Common myeloid progenitor, CD34-positive (primary cell): ENCODE measurements around the gene TUBB8B.
"Not testable (repeated sequence)": the region's sequence is repeated elsewhere in the genome, so short reads cannot be mapped to it uniquely, and the experiment has no call there.

Experiments used
- CTCF ChIA-PET: fragments of 350-600 bp; sonication (Branson Sonifier 250); formaldehyde crosslinking; loops from one replicate; lab custom pipeline; 2021; ENCODE audit warnings: antibody characterized with exemption; lab: Charles Lee
- POLR2A ChIA-PET: fragments of 350-600 bp; sonication (Branson Sonifier 250); formaldehyde crosslinking; loops from one replicate; lab custom pipeline; 2021; ENCODE audit warnings: antibody characterized with exemption; lab: Charles Lee
- DNase-seq, 3 donors: peaks; one replicate each; pipeline versions ENCODE4 v3.0.0 to v3.0.0-alpha.2; 2013
- H3K27ac ChIP-seq, 2 experiments: 1 replicate in 1 of 2; 2 replicates in 1 of 2; pipeline ENCODE4 v1.7.0; 2013; ENCODE audit warnings: inconsistent platforms in 2 of 2, low read length in 2 of 2, mild to moderate bottlenecking in 2 of 2, low read depth in 1 of 2, moderate library complexity in 1 of 2; ENCODE audit not compliant: severe bottlenecking in 2 of 2, insufficient read depth in 1 of 2, poor library complexity in 1 of 2
- H3K27me3 ChIP-seq, 5 experiments: replicated peaks in 2 of 5; 1 replicate in 3 of 5; 2 replicates in 2 of 5; pipeline versions ENCODE4 v1.6.1 to v1.7.0; 2013; ENCODE audit warnings: low read length in 4 of 5, mild to moderate bottlenecking in 2 of 5, moderate library complexity in 2 of 5, inconsistent platforms in 1 of 5; ENCODE audit not compliant: insufficient read depth in 5 of 5, control insufficient read depth in 4 of 5
- H3K36me3 ChIP-seq, 4 experiments: 1 replicate in 2 of 4; 2 replicates in 2 of 4; pipeline versions ENCODE4 v1.6.1 to v1.7.0; 2013; ENCODE audit warnings: low read length in 3 of 4, control low read depth in 1 of 4, mild to moderate bottlenecking in 1 of 4; ENCODE audit not compliant: control insufficient read depth in 4 of 4, insufficient read depth in 4 of 4
- H3K4me1 ChIP-seq, 4 experiments: 1 replicate in 3 of 4; 2 replicates in 1 of 4; pipeline versions ENCODE4 v1.6.1 to v1.7.1; 2013; ENCODE audit warnings: low read length in 3 of 4, mild to moderate bottlenecking in 3 of 4, control low read depth in 1 of 4, inconsistent platforms in 1 of 4, moderate library complexity in 1 of 4; ENCODE audit not compliant: control insufficient read depth in 4 of 4, insufficient read depth in 4 of 4; ENCODE audit errors: control extremely low read depth in 1 of 4
- H3K4me3 ChIP-seq, 7 experiments: 1 replicate in 4 of 7; 2 replicates in 3 of 7; pipeline versions ENCODE4 v1.5.1 to v1.7.0; 2013; ENCODE audit warnings: mild to moderate bottlenecking in 7 of 7, low read length in 6 of 7, moderate library complexity in 6 of 7, inconsistent platforms in 2 of 7, low read depth in 2 of 7, control low read depth in 1 of 7; ENCODE audit not compliant: insufficient read depth in 4 of 7, control insufficient read depth in 1 of 7; ENCODE audit errors: extremely low read depth in 1 of 7
- H3K9me3 ChIP-seq, 5 experiments: 1 replicate in 4 of 5; 2 replicates in 1 of 5; pipeline versions ENCODE4 v1.6.1 to v1.7.1; 2013; ENCODE audit warnings: low read length in 4 of 5, mild to moderate bottlenecking in 2 of 5, inconsistent platforms in 1 of 5, low read depth in 1 of 5, moderate library complexity in 1 of 5; ENCODE audit not compliant: control insufficient read depth in 4 of 5, insufficient read depth in 2 of 5; ENCODE audit errors: control extremely low read depth in 1 of 5
- WGBS: methylation state at CpG from one replicate; pipeline ENCODE4 v1.1.5; 2013; ENCODE audit not compliant: insufficient coverage; 5-methylcytosine and 5-hydroxymethylcytosine counted together

TUBB8B gene

GRCh38 chr18:90396-91193, 41.2 kb upstream of the TUBB8B start:
- H3K36me3 ChIP-seq, DNase-seq, H3K27ac ChIP-seq, H3K4me3 ChIP-seq, H3K27me3 ChIP-seq, H3K4me1 ChIP-seq, CTCF ChIA-PET, POLR2A ChIA-PET, H3K9me3 ChIP-seq: not testable (repeated sequence)
- WGBS, result 90% methylated on average over 10 of the region's 17 CpGs

- DNase-seq, H3K27me3 ChIP-seq, CTCF ChIA-PET, H3K36me3 ChIP-seq, H3K4me3 ChIP-seq, H3K4me1 ChIP-seq, H3K9me3 ChIP-seq, H3K27ac ChIP-seq, POLR2A ChIA-PET: not testable (repeated sequence)
- 89% methylated on average over 3 of the region's 6 CpGs for WGBS
Observed at GRCh38 chr18:89124-89523, 39.7 kb upstream of the TUBB8B start.

GRCh38 chr18:84801-85200, 35.4 kb upstream of the TUBB8B start:
- POLR2A ChIA-PET, H3K4me3 ChIP-seq, H3K27me3 ChIP-seq, H3K4me1 ChIP-seq, H3K36me3 ChIP-seq, H3K9me3 ChIP-seq, CTCF ChIA-PET, H3K27ac ChIP-seq, DNase-seq: not testable (repeated sequence)
- WGBS, result 92% methylated on average over 7 of the region's 12 CpGs

- CTCF ChIA-PET, DNase-seq, H3K36me3 ChIP-seq, H3K4me1 ChIP-seq, H3K4me3 ChIP-seq, H3K27me3 ChIP-seq, H3K9me3 ChIP-seq, POLR2A ChIA-PET, H3K27ac ChIP-seq: not testable (repeated sequence)
- 89% methylated on average over 5 of the region's 11 CpGs for WGBS
Observed at GRCh38 chr18:82626-83209, 33.3 kb upstream of the TUBB8B start.

GRCh38 chr18:80881-81280, 31.5 kb upstream of the TUBB8B start:
- POLR2A ChIA-PET, H3K36me3 ChIP-seq, H3K27me3 ChIP-seq, CTCF ChIA-PET, H3K4me1 ChIP-seq, H3K27ac ChIP-seq, H3K4me3 ChIP-seq, H3K9me3 ChIP-seq: not testable (repeated sequence)
- DNase-seq, result peak in 1 of 3 donors; percentile 10
- WGBS, result 61% methylated on average over 2 of the region's 2 CpGs

- DNase-seq, H3K27ac ChIP-seq, H3K4me3 ChIP-seq, H3K27me3 ChIP-seq, CTCF ChIA-PET, H3K36me3 ChIP-seq, H3K4me1 ChIP-seq, H3K9me3 ChIP-seq, POLR2A ChIA-PET: not testable (repeated sequence)
- 100% methylated on average over 2 of the region's 6 CpGs for WGBS
Observed at GRCh38 chr18:80202-80601, 30.8 kb upstream of the TUBB8B start.

GRCh38 chr18:75525-76160, 26.2 kb upstream of the TUBB8B start:
- POLR2A ChIA-PET, DNase-seq, H3K27me3 ChIP-seq, H3K4me1 ChIP-seq, H3K27ac ChIP-seq, H3K9me3 ChIP-seq, H3K4me3 ChIP-seq, H3K36me3 ChIP-seq, CTCF ChIA-PET: not testable (repeated sequence)
- WGBS, result 66% methylated on average over 13 of the region's 57 CpGs
